MM.1S (cell line): ENCODE results near the gene GLRX3.

ENCODE experiments used
- DNase-seq: peaks from one replicate; pipeline ENCODE4 v3.0.0-alpha.2; 2015
- H2AFZ ChIP-seq: fragments of 300-600 bp; sonication (generic); 2 replicates; pipeline ENCODE4 v1.6.0; 2016; ENCODE audit warnings: antibody characterized with exemption, low read length
- H3F3A ChIP-seq: fragments of 300-600 bp; sonication (generic); 2 replicates; pipeline ENCODE4 v1.6.1; 2016; ENCODE audit warnings: mild to moderate bottlenecking, antibody characterized with exemption, low read length, moderate library complexity, mixed read lengths; ENCODE audit not compliant: insufficient read depth
- H3K27ac ChIP-seq: fragments of 300-600 bp; sonication (generic); 2 replicates; pipeline ENCODE4 v1.5.1; 2016; ENCODE audit warnings: mild to moderate bottlenecking, low read length
- H3K27me3 ChIP-seq: fragments of 300-600 bp; sonication (generic); replicated peaks from 2 replicates; pipeline ENCODE4 v1.6.0; 2016; ENCODE audit warnings: low read length; ENCODE audit not compliant: insufficient read depth
- H3K36me3 ChIP-seq: fragments of 300-600 bp; sonication (generic); replicated peaks from 2 replicates; pipeline ENCODE4 v1.6.1; 2016; ENCODE audit warnings: mild to moderate bottlenecking, low read length, mixed read lengths; ENCODE audit not compliant: insufficient read depth
- H3K4me1 ChIP-seq: fragments of 300-600 bp; sonication (generic); 2 replicates; pipeline ENCODE4 v1.6.1; 2016; ENCODE audit warnings: low read length, mixed read lengths
- H3K4me2 ChIP-seq: fragments of 300-600 bp; sonication (generic); 2 replicates; pipeline ENCODE4 v1.6.0; 2016; ENCODE audit warnings: low read depth, low read length
- H3K4me3 ChIP-seq: fragments of 300-600 bp; sonication (generic); 2 replicates; pipeline ENCODE4 v1.5.1; 2016; ENCODE audit warnings: low read length, mixed read lengths
- H3K79me2 ChIP-seq: fragments of 300-600 bp; sonication (generic); 2 replicates; pipeline ENCODE4 v1.6.1; 2016; ENCODE audit warnings: mixed run types, low read length, mixed read lengths
- H3K9ac ChIP-seq: fragments of 300-600 bp; sonication (generic); 2 replicates; pipeline ENCODE4 v1.6.1; 2016; ENCODE audit warnings: low read length, mixed read lengths
- H3K9me2 ChIP-seq: fragments of 300-600 bp; sonication (generic); replicated peaks from 2 replicates; pipeline ENCODE4 v1.6.1; 2016; ENCODE audit warnings: mild to moderate bottlenecking, low read length, mixed read lengths; ENCODE audit not compliant: insufficient read depth
- H3K9me3 ChIP-seq: fragments of 300-600 bp; sonication (generic); replicated peaks from 2 replicates; pipeline ENCODE4 v1.6.1; 2016; ENCODE audit warnings: mild to moderate bottlenecking, low read length, mixed read lengths; ENCODE audit not compliant: insufficient read depth
- H4K20me1 ChIP-seq: fragments of 300-600 bp; sonication (generic); 2 replicates; pipeline ENCODE4 v1.6.1; 2016; ENCODE audit warnings: mild to moderate bottlenecking, low read length, moderate library complexity, mixed read lengths; ENCODE audit not compliant: insufficient read depth
- CTCF ChIP-seq: fragments of 300-600 bp; sonication (generic); IDR thresholded peaks from 2 replicates; pipeline ENCODE4 v1.5.1; 2016; ENCODE audit warnings: antibody characterized with exemption, low read length, mixed read lengths
- EZH2 ChIP-seq: fragments of 300-600 bp; sonication (generic); optimal IDR thresholded peaks from 2 replicates; pipeline ENCODE3; 2017; ENCODE audit warnings: low read depth, mild to moderate bottlenecking, antibody characterized with exemption, low read length, mixed read lengths
- EZH2phosphoT487 ChIP-seq: fragments of 300-600 bp; sonication (generic); IDR thresholded peaks from 2 replicates; pipeline ENCODE4 v1.6.1; 2018; ENCODE audit warnings: antibody characterized with exemption, low read length

Gene GLRX3

GRCh38 chr10:130215151-130215930 is 79.2 kb downstream of the GLRX3 start:
- H3K27me3 ChIP-seq: no peaks in the 10 kb centered on the region; the same call in 1 of the 2 replicates
- no peak overlapping the region for H3K27ac ChIP-seq
- TF ChIP-seq EZH2phosphoT487 (no peak), EZH2 (no peak), CTCF (no peak)
- no peak overlapping the region for H2AFZ ChIP-seq
- H3K4me2 ChIP-seq: no peak overlapping the region
- H3K4me3 ChIP-seq: no peak overlapping the region
- no peak for DNase-seq
- no peak overlapping the region for H3K9ac ChIP-seq
- H3K9me2 ChIP-seq: no peaks in the 10 kb centered on the region
- H3K9me3 ChIP-seq: no peaks in the 10 kb centered on the region
- no peaks in the 10 kb centered on the region for H4K20me1 ChIP-seq
- no peaks in the 10 kb centered on the region for H3K4me1 ChIP-seq
- H3F3A ChIP-seq: no peaks in the 10 kb centered on the region
- no peaks in the 10 kb centered on the region for H3K79me2 ChIP-seq
- no peaks in the 10 kb centered on the region for H3K36me3 ChIP-seq

- no peak for DNase-seq
- no peaks in the 10 kb centered on the region for H3F3A ChIP-seq
- no peak for TF ChIP-seq EZH2
- no peak for TF ChIP-seq CTCF
- TF ChIP-seq EZH2phosphoT487: no peak
Measured at GRCh38 chr10:130215931-130216231, 79.7 kb downstream of the GLRX3 start.

GRCh38 chr10:130218181-130218641 is 82.0 kb downstream of the GLRX3 start:
- no peaks in the 10 kb centered on the region; the same call in 1 of the 2 replicates for H3K27me3 ChIP-seq
- no peak overlapping the region for H3K4me2 ChIP-seq
- H3F3A ChIP-seq: no peaks in the 10 kb centered on the region
- H3K27ac ChIP-seq: no peak overlapping the region
- H2AFZ ChIP-seq: no peak overlapping the region
- no peak for TF ChIP-seq CTCF
- TF ChIP-seq EZH2phosphoT487: no peak
- no peak for TF ChIP-seq EZH2
- H3K9me2 ChIP-seq: no peaks in the 10 kb centered on the region
- no peaks in the 10 kb centered on the region for H3K9me3 ChIP-seq
- H3K36me3 ChIP-seq: no peaks in the 10 kb centered on the region
- no peak for DNase-seq
- no peak overlapping the region for H3K9ac ChIP-seq
- H3K79me2 ChIP-seq: no peaks in the 10 kb centered on the region
- H3K4me3 ChIP-seq: no peak overlapping the region
- no peaks in the 10 kb centered on the region for H4K20me1 ChIP-seq
- H3K4me1 ChIP-seq: no peaks in the 10 kb centered on the region

More at GRCh38 chr10:130215931-130216231, 79.7 kb downstream of the GLRX3 start:
- no peak overlapping the region for H3K4me3 ChIP-seq
- H3K27ac ChIP-seq: no peak overlapping the region
- H3K9me2 ChIP-seq: no peaks in the 10 kb centered on the region
- no peaks in the 10 kb centered on the region for H4K20me1 ChIP-seq
- no peaks in the 10 kb centered on the region for H3K4me1 ChIP-seq
- H3K79me2 ChIP-seq: no peaks in the 10 kb centered on the region
- H3K9me3 ChIP-seq: no peaks in the 10 kb centered on the region
- H3K36me3 ChIP-seq: no peaks in the 10 kb centered on the region
- H3K27me3 ChIP-seq: no peaks in the 10 kb centered on the region; the same call in 1 of the 2 replicates
- H2AFZ ChIP-seq: no peak overlapping the region
- no peak overlapping the region for H3K4me2 ChIP-seq
- no peak overlapping the region for H3K9ac ChIP-seq
